EL (cell line): ENCODE data around the gene KCNIP4.
A peak's percentile ranks its signal among the peaks of the same experiment; 100 is the strongest.

ENCODE experiments used
- DNase-seq: peaks from one replicate; pipeline ENCODE4 v3.0.0-alpha.2; 2016

Gene KCNIP4

DNA sequence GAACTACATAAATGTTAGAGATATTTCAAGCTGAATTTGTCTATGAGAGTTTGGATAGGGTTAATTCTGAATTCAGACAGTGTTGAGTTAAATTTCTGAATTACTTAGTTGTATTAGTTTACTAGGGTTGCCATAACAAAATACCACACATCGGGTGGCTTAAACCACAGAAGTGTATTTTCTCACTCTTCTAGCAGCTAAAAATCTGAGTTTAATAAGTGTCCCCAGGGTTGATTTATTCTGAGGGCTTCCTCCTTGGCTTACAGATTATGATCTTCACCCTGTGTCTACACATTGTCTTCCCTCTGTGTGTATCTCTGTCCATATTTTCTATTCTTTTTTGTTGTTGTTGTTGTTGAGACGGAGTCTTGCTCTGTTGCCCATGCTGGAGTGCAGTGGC, 929.8 kb downstream of the KCNIP4 start:
- no peak for DNase-seq

DNA sequence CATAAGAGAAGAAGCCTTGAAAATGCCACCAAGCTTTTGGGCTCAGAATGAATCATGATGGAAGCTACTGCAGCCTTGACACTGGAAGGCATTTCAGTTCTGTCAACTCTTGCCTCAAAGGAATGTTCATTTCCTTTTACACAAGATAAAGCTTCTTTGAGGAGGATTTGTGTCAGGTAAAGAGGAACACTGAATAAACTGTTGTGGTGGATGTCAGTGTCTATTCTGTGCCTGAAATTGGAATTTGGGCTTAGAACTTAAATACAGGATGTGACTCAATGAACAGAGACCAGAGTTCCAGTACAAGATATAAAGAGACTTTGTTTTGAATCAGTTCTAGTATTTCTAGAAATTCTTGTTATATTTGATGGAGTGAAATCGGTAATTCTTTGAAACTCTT, 935.1 kb downstream of the KCNIP4 start:
- DNase-seq, result no peak

DNA sequence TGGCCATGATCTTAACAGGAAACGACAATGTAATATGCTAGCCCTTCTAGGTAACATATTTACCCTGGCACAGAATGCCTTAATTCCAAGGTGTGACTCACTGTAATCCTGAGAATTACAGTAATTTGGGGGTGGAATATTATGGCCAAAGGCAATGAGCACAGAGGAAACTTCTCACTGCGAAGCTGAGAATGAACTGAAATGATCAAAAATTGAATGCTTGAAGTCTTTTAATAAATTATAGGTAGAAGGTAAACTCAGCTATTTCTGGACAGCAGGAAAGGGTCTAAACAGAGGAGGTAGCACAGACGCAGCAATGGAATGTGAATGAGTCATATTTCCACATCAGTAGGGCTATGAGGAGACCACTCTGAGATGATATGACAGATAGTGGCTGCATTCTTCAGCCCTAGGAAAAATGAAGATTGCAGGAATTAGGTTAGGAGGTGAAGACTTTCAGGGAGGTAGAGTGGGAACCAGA, 935.7 kb downstream of the KCNIP4 start:
- peak; percentile 59 for DNase-seq

DNA sequence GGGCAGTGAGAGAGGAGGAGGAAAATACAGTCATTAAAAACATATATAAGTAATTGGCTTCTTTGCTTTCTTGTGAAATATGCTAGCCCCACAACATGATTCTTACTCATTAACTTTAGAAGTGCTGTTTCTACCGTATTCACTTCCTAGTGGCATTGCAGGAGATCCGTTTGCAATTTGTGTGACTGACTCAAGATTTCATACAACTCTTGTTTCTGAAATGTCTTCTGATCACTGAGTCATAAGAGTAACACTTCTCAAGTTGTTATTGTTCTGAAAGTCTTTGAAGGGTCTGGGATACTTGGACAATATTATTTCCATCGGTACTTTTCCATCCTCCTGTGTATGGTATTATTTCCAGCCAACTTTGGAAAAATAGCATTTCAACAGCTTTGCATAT, 937.5 kb downstream of the KCNIP4 start:
- no peak for DNase-seq

DNA sequence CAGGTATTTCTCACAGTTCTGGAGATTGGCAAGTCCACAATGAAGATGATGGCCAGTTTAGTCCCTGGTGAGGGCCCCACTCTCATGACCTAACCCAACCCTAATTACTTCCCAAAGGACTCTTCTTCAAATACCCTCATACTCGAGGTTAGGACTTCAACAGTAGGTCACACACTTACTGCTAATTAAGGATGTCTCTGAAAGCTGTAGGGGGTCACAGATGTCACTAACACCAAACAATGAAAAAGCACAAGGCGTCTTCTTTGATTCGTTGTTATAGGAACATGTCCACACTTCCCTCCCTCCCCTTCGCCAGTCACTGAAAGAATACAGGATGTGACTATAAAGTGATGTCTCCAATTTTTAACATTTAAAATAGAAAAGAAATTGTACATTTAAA, 938.6 kb downstream of the KCNIP4 start:
- DNase-seq, result no peak

GRCh38 chr4:21005647-21006046, 942.9 kb downstream of the KCNIP4 start:
- no peak for DNase-seq

- DNase-seq, result no peak
Observed at GRCh38 chr4:21002976-21003375, 945.6 kb downstream of the KCNIP4 start.

GRCh38 chr4:21002286-21002685, 946.3 kb downstream of the KCNIP4 start:
- DNase-seq, result no peak

DNA sequence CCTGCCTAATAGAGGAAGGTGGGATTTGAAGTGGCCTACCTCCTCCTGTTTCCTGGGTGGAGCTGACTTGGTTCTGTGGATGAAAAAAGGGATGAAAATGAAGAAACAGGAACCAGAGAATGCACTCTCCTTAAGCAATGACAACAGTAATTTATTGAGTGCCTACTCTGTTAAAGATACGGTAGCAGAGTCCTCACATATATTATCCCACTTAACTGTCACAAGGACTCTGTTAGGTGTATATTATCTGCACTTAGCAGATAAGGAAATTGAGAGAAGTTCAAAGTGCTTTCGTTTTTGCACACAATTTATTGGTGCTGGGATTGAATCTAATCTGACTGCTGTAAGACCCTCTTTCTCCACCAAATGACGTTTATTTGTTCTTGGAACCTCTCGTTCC, 947.1 kb downstream of the KCNIP4 start:
- no peak for DNase-seq

DNA sequence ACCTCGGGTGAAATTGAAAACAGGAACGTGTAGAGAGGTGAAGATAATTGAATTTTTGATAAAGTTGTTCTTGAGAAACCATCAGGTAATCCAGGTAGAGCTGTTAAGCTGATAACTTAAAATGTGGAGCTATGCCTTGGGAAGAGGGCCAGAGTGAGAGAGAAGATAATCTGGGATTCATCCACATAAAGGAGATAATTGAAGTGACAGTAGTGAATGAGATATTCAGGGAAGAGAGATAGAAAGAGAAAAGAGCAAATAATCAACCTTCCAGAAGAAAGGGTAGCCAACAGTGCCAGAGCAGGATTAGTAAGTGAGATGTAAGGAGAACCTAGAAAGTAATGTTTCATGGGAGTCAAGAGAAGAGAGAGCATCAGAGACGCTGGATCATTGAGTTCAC, 950.7 kb downstream of the KCNIP4 start:
- no peak for DNase-seq

DNA sequence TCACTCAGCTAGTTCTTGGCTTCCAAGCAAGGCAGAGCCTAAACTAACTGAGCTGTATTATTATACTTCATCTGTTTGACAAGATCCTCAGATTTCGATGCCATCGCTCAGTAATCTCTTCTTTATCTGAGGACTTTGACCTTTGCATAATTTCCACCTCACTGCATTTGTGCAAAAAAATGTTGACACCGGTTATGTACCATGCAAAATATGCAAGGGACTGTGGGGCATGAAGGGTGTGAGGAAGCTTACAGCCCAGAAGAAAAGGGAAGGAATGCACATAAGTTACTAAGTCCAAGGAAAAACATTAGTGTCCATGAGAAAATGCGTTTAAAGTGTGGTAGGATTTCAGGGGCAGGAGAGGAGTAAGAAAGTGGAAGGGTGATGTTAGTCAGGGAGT, 953.0 kb downstream of the KCNIP4 start:
- DNase-seq, result no peak

- DNase-seq, result no peak
Observed at GRCh38 chr4:20995015-20995414, 953.6 kb downstream of the KCNIP4 start.

DNA sequence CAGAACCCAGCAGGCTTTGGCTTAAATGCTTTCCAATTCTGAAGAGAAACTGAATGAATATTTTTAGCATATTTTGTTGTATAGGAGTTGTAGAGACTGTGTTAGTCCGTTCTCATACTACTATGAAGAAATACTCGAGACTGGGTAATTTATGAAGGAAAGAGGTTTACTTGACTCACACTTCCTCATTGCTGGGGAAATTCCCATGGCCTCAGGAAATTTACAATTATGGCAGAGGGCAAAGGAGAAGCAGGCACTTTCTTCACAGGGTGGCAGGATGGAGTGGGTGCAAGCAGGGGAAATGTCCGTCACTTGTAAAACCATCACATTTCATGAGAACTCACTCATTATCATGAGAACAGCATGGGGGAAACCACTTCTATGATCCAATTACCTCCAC, 956.6 kb downstream of the KCNIP4 start:
- peak; percentile 20 for DNase-seq

GRCh38 chr4:20987191-20987590, 961.4 kb downstream of the KCNIP4 start:
- DNase-seq, result no peak

- no peak for DNase-seq
Observed at GRCh38 chr4:20984576-20984836, 964.1 kb downstream of the KCNIP4 start.

DNA sequence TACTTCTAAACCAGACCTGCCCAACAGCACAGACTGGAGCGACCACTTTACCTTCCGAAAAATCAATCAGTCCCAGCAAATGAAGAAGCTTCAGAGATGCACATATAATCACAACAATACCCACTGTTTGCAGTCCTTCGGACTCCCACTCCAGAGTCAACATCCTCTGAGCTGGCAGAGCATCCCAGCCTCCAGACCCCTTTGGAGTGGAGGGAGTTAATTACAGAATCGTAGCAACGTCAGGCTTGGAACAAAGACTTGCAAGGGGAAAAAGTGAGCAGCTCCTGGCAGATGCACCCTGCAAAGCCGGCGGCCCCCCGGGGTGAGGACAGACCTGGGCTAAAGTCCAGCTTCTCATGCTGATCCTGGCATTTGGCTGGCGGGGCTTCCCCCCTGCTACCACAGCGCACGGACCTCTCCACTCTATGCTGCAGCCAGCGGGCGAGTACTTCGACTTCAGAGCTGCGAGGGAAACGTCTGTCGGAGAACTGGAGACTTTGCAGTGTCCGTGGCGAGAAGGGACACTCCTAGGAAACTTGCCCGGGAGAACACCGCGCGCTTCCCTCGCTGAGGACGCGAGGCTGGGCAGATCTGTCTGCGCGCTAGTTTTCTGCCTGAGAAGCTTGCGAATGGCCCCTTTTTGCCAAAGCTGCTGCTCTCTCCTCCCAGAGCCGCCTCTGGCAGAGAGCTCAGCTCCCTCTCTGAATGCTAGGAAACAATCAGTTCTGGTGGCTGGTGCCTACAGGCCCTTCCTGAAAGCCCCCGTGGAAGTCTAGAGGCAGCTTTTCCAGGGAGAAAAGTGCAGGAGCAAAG, 964.6 kb downstream of the KCNIP4 start:
- peak; percentile 3 for DNase-seq

- no peak for DNase-seq
Observed at GRCh38 chr4:20982544-20982943, 966.0 kb downstream of the KCNIP4 start.

DNA sequence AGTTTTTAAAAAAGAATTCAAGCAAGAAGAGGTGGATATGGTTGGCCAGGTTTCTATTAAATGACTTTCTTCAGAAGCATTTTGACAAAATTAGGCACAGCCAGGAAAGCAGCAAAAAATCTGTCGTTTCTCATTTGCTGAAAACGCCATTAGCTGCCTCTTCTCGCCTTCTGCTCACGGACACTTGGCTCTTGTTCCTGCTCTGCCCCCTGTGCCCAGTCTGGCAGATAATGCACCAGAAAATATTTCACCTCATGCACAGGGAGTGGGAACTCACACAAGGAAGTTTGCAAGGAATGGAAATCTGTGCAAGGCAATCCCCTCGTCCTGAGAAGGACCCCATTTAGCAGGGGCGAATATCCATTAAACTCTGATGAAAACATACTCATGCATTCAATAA, 988.3 kb downstream of the KCNIP4 start:
- DNase-seq, result no peak

GRCh38 chr4:20954541-20954940, 994.0 kb downstream of the KCNIP4 start:
- DNase-seq, result peak; percentile 1

DNA sequence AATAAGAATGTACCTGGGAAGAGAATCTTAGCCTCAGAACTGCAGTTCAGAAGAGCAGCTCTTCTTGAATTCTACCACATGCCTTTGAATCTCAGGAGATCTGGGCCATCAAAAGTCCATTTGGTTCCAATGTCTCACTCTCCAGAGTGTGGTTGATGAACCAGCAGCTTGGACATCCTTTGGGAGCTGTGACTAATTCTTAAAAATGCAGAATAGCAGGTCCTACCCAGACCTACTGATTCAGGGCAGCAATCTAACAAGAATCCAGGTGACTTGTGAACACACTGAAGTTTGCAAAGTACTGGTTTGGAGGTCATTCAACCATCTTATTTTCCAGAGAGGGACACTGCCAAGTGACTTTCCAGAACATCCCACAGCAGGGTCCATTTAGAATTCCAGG, 1003.6 kb downstream of the KCNIP4 start:
- DNase-seq, result no peak

DNA sequence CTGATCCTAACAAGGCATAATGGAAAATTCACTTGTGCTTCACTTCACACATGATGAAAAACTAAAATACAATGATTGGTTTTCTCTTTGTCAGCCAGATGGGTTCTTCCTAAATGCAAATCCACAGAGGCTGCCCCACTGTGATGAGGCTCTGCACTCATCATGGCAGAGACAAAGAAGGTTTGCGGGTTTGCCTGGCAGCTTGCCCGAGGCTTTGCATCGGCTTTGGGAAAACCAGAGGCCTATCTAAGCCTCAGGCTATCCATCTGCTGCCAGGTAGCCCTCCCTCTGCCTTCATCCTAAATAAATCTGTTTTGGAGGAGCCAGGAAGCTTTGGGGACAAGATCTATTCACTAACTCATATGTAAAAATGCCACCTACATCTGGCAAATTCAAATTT, 1004.1 kb downstream of the KCNIP4 start:
- DNase-seq, result no peak

GRCh38 chr4:20938204-20938603, 1010.4 kb downstream of the KCNIP4 start:
- DNase-seq, result no peak

- DNase-seq, result no peak
Observed at GRCh38 chr4:20926529-20926928, 1022.0 kb downstream of the KCNIP4 start.

DNA sequence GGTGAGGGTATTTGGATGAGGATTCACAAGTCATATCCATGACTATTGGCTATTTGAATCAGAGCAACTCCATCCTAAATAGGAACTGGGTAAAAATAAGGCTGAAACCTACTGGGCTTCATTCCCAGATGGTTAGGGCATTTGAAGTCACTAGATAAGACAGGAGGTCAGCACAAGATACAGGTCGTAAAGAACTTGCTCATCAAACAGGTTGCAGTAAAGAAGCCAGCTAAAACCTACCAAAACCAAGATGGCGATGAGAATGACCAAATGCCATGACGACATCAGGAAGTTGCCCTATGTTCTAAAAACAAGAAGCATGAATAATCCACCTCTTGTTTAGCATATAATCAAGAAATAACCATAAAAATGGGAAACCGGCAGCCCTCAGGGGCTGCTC, 1023.4 kb downstream of the KCNIP4 start:
- no peak for DNase-seq

DNA sequence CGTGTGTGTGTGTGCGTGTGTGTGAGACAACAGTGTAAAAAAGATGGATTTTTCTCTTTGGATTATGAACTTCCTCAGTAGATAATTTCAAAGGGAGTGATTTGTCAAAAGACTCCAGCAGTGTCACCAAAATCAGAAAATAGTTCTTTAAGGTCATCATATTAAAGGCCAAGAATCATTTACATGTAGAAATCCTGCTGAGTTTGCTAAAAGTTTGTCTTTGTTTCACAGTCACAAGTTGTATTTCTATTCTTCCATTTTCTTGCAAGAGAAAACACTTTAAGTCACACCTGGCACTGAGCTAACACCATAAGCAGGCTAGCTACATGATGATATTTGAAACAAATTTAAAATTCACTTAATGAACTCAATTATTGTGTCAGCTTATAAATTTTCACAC, 1025.6 kb downstream of the KCNIP4 start:
- DNase-seq, result no peak
